NK-92 treated with Interleukin-12 subunit alpha and Interleukin-12 subunit beta, amount 100 ng/mL, for 24 hours (cell line): Measurements from ENCODE around the gene DTWD2.
"Not testable (repeated sequence)": the region's sequence is repeated elsewhere in the genome, so short reads cannot be mapped to it uniquely, and the experiment has no call there.

ENCODE experiments used
- DNase-seq: peaks from one replicate; lab custom pipeline; 2025; lab: John Stamatoyannopoulos, UW

DTWD2 gene

DNA sequence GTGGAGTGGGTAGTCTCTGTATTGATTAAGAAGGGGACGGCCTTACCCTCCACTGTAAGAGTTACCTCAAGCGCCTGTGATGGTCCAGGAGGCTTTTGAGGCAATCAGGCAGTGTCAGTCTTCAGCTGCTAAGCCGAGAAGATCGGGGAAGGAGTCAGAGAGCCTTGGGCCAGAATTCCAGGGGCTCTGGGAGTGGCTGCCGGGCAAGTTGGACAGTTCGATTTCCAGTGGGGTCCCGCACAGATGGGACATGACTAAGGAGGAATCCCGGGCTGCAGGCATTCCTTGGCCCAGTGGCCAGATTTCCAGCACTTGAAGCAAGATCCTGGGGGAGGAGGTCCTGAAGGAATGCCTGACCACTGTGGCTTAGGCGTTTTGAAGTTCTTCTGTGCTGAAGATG lies 38.0 kb downstream of the DTWD2 start:
- not testable (repeated sequence) for DNase-seq

DNA sequence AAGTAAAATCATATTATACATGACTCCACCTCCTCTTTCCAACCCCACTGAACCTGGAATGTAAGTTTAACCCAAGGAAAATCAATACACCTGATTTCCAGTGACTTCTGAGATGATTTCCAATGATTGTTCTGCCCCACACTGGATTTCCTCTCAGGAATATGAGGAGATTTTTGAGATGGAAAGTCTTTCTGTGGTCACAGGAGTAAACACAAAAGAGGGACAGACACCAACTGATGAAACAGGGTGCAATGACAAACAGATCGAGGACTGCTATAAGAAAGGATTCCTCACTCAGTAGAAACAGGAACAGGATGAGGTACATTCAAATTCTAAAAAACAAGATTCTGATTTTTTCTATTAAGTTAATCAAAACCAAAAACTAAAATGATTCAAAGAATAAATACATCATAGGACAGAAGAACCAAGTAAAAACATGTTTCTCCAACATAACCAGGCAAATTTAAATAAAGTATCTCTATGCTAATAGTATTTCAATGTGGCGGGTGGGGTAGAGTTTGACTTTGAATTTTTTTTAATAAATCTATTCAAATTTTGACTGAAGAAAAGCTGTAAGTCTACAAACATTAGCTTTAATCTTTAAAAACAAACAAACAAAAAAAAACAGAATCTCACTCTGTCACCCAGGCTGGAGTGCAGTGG lies 42.1 kb downstream of the DTWD2 start:
- no peak for DNase-seq

DNA sequence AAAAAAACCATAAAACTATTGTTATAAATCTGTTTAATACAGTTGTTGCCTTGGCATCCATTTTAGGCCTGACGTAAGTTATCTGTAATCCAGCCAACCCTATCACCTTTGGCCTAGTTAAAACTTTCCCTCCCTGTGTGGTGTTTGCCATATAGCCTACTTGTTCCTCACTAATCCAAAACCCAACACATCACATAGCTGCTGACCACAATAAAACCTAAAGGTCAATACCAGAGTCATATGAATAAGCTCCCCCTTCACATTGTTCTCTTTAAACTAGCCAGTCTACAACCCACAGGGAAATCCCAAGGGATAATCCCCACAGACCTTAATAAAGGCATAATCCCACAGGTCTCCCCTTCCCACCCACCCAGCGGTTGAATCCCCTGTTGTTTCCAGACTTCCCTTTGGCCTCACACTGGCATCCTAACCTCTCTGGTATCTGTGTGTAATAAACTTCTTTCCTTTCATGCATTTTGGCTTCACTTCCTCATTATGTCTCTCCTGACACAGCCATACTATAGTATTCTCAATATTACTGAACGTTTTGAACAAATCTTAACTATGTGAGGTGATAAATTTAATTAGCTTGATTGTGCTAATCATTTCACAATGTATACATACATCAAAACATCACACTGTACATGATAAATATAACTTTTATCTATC lies 50.8 kb downstream of the DTWD2 start:
- DNase-seq = no peak

DNA sequence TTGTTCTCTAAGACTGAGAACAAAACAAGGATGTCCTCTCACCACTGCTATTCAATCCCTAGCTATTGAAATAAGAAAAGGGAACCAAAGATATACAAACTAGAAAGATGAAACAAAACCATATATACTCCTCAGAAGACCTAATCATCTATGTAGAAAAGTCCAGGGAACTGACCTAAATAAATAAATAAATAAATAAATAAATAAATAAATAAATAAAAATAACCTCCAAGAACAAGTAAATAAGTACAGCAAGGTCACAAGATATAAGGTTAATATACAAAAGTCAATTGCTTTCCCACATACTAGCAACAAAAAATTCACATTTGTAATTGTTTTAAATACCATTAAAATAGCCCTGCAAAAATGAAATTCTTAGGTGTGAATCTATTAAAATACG lies 54.6 kb downstream of the DTWD2 start:
- no peak for DNase-seq

DNA sequence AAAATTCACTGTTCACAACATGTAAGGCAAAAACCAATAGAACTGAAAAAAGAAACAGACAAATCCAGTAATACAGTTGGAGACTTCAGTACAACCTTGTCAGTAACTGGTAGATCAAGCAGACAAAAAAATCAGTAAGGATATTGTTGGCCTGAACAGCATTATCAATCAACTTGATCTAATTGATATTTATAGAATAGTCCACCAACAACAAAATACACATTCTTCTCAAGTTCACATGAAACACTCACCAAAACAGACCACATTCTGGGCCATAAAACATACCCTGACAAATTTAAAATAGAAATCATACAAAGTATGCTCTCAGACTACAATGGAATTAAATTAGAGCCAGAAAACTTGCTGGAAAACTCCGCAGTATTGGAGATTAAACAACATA lies 56.8 kb downstream of the DTWD2 start:
- DNase-seq = no peak

DNA sequence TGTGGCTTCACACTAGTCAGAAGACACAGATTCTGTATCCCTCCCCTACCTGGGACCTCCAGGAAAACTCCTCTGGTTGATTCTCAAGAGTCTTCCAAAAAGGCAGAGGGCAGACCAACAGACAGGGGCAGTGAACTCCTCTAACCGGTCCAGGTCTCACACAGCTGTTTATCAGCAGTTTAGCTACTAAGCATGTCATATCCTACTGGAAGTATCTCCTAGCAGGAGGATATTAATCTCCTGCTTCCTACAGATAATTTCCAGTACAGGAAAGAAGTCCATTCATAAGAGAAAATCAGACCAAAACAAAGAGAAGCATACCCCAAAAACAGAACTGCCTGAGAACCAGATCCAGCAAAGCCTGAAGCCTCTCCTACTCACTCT lies 64.3 kb downstream of the DTWD2 start:
- DNase-seq = no peak

DNA sequence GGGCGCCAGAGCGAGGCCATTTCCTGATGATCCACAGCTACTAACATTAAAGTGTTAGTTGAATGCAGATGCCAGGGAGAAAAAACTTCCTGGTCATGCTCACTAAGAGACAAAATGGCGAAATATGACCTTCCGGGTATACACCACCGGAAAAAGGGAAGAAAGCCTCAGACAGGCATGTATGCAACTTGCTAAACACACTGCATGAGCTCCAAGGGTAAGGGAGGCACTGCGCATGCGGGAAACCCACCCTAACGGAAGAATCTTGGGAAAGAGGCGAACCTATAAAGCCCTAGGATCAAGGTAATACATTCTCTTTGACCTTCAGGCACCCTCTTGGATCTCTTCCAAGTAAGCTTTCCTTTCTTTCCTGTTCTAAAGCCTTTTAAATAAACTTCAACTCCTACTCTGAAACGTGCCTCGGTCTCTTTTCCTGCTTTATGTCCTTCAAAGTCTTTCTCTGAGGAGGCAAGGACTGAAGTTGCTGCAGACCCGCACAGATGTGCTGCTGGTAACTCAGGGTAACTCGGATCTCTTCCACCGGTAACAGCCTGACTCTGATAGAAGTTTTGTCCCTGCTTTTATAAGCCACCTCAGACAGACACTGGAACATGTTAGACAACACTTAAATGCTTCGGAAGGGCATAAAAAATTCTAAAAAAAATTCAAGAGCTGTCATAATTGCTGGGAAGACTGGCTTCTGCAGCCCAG lies 64.9 kb downstream of the DTWD2 start:
- no peak for DNase-seq

DNA sequence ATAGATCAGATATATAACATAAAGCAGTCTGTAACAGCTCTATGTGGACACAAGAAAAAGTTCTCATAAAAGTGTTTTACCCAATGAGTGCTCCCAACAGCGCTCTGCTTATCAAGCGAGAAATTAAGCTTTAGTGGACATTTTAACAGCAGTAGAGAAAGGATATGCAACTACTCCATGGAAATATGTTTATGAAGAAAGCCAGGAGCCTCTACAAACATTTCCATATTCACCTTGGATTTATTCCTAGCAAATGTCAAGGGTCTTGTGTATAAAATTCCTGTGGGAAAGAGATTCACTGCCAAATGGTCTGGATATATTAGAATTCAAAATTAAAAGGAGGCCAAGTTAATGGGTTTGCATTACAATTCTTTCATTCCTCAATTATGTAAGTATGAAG lies 66.5 kb downstream of the DTWD2 start:
- DNase-seq = no peak

DNA sequence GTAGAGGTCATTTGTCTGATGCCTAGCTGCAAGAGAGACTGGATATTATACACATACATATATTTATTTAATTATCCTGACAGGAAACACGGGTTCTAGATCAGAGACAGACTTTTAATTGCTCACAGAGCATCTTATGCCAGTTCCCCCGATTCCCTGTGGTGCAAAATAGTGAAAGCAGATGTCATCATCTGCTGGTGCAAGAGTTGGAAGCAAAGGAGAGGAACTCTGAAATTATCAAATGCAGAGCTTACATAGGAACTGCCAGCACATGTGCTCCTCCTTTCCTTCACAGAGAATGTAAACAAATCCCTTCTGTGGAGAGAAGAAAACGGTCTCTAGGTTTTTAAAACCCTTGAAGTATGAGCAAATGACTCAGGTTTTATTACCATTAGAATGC lies 69.3 kb downstream of the DTWD2 start:
- no peak for DNase-seq

DNA sequence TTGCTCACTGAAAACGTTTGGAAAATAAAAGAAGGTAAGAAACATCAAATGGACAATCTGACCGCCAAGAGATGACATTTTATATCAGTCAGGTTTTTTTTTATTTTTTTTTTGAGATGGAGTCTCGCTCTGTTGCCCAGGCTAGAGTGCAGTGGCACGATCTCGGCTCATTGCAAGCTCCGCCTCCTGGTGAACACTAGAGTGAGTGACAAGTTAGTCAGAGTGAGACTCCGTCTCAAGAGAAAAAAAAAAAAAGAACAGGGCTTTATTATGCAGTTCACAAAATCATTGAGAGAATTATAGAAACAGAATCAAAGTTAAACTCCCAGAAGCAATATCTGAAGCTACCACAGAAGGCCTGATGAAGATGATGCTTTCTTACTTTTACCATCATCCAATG lies 70.1 kb downstream of the DTWD2 start:
- no peak for DNase-seq

DNA sequence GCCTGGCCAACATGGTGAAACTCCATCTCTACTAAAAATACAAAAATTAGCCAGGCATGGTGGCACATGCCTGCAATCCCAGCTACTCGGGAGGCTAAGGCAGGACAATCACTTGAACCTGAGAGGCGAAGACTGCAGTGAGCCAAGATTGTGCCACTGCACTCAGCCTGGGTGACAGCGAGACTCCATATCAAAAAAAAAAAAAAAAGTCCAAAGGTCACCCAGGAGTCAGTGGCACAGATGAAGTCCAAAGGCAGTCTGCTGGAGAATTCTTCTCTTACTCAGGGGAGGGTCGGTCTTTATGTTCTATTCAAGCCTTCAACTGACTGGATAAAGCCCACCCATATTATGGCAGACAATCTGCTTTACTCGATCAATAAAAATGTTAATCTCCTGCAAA lies 80.8 kb downstream of the DTWD2 start:
- not testable (repeated sequence) for DNase-seq

DNA sequence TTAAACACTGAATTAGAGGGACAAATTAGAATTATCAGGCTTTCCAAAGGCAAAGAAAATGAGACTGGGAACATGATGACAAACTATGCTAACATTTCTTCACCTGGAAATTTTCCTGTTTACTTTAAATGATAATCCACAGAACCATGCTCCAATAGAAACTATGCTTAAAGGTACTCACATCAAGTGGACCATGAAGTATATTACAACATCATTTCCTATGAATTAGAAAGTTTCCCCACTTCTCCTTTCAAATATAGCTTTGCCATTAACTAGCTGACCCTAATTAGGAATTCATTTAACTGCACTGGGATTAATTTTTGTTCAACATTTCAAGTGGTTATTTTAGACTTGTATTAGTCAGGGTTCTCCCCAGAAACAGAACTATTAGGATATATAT lies 81.4 kb downstream of the DTWD2 start:
- no peak for DNase-seq

DNA sequence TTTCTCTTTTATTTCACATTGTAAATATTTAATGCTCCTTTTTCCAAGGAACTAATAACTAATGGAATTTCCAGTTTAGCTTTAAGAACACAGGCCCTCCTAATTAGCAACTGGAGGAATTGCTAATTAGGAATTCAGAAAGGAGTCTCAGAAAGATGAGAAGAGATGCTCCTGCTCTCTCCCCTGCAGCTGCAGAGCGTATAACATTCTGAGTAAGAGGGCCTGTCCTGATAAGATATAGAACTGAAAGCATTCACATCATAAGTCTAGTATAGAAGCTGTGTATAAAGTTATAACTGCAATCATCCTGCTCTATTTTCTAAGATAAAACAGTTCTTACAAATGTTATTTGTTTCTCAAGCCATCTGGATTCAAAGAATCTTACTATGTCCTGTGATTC lies 83.2 kb downstream of the DTWD2 start:
- no peak for DNase-seq

DNA sequence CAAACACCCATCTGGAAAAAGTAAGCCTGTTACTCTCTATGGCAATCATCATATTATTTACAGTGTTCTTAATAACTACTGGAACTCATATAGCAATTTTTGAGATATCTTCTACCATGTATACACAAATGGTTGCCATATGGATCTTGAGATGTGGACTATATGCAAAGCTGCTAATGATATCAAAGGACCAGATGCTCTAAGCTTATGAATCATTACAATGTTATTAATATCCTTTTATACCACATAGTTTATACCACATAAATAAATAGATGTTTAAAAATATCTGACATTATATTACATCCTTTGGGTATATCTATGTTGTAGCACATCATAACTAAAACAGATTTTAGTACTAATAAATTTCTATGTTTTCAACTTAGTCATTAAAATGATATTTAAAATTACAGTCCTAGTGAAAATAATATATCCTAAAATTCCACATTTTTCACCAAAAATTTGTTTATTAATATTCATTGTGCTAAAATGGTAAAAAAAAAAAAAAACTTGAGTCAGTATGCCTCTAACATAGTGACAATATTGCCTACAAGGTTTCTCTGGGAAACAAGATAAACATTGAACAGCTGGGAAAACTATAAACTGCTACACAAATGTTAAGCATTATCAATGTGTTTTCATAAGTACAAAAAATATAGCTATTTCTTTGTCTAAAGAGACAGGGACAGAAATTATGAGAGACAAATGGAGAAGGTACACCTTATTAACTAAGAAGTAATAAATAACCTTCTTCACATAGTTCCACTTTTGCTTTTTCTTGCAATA lies 85.5 kb downstream of the DTWD2 start:
- no peak for DNase-seq

DNA sequence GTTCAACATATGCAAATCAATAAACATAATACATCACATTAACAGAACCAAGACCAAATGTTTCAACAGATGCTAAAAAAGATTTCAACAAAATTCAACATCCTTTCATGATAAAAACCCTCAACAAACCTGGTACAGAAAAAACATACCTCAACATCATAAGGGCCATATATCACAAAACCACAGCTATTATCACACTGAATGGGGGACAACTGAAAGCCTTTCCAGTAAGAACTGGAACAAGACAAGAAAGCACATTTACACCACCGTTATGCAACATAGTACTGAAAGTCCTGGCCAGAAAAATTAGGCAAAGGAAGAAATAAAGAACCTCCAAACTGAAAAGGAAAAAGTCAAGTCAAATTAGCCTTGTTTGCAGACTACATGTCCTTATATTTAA lies 93.6 kb downstream of the DTWD2 start:
- DNase-seq = no peak

DNA sequence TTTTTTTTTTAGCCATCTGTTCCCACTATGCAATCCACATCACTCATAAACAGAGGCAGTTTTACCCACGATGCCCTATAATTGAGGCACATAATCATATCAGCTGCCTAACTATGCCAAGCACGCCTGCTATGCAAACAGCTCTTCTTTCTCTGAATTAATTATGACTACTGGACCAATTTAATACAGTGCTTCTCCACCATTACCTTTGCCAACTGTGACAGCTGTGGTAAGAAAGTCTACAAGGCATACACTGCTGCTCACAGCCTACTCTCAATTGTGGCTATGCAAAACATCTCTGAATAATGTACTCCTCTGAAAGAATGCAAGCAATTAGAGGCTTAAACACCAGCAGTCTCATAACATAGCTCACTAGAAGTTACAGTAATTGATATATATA lies 97.1 kb downstream of the DTWD2 start:
- DNase-seq = no peak

DNA sequence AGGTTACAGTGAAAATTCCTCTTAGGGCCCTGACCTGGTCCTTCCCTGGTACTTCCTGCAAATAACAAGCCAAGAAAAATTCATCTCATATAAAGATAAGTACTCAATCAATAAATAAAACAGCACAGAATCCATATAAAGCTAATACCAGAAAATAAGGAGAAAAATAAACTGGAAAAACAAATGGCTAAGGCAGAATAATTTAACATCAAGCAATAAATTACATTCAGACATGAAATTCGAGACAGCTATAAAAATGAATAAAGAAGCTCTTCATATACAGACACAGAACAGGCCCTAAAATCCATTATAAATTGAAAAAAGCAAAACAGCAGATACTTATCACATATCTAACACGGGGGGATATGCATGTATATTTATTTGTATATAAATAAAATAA lies 99.2 kb downstream of the DTWD2 start:
- DNase-seq = no peak

DNA sequence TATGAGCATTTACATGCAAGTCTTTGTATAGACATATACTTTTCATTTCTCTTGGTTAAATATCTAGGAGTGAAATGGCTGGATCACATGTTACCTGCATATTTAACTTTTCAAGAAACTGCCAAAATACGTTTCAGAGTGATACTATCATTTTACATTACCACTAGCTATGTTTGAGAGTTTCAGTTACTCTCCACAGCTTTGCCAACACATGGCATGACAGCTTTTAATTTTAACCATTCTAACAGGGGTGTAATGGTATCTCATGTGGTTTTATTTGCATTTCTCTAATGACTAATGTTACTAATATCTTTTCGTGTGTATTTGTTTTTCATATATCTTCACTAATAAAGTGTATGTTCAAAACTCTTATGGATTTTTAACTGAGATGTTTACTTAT lies 99.8 kb downstream of the DTWD2 start:
- DNase-seq = no peak

DNA sequence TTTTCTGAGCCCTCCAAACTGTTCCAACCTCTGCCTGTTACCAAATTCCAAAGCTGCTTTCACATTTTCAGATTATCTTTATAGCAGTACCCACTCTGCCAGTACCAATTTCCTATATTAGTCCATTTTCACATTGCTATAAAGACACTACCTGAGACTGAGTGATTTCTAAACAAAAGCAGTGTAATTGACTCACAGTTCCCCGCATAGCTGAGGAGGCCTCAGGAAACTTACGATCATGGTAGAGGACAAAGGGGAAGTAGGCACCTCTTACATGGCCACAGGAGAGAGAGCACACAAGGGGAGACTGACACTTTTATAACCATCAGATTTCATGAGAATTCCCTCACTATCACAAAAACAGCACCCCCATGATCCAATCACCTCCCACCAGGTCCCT lies 105.0 kb downstream of the DTWD2 start:
- DNase-seq = no peak

DNA sequence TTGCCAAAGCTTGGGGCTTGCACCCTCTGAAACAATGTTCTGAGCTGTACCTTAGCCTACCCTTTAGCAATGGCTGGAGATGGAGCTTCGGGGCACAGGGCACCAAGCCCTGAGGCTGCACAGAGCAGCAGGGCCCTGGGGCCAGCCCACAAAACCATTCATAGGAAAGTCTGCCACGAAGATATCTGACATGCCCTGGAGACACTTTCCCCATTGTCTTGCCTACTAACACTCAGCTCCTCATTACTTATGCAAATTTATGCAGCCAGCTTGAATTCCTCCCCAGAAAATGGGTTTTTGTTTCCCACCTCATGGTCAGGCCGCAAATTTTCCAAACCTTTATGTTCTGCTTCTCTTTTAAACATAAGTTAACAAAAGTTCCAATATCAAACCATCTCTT lies 105.7 kb downstream of the DTWD2 start:
- no peak for DNase-seq

DNA sequence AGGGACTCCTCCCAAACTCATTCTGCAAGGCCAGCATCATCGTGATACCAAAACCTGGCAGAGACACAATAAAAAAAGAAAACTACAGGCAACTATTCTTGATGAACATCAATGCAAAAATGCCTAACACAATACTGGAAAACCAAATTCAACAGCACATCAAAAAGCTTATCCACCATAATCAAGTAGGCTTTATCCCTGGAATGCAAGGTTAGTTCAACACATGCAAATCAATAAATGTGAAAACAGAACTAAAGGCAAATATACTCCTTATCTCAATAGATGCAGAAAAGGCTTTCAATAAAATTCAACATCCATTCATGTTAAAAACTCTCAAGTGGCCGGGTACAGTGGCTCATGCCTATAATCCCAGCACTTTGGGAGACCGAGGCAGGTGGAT lies 111.5 kb downstream of the DTWD2 start:
- DNase-seq = not testable (repeated sequence)

DNA sequence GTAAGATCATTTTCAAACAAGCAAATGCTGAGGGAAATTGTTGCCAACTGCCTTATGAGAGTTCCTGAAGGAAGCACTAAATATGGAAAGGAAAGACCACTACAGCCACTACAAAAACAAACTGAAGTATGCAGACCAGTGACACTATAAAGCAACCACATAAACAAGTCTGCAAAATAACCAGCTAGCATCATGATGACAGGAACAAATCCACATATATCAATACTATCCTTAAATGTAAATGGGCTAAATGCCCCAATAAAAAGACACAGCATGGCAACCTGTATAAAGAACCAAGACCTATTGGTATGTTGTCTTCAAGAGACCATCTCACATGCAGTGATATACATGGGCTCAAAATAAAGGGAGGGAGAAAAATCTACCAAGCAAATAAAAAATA lies 113.2 kb downstream of the DTWD2 start:
- no peak for DNase-seq

DNA sequence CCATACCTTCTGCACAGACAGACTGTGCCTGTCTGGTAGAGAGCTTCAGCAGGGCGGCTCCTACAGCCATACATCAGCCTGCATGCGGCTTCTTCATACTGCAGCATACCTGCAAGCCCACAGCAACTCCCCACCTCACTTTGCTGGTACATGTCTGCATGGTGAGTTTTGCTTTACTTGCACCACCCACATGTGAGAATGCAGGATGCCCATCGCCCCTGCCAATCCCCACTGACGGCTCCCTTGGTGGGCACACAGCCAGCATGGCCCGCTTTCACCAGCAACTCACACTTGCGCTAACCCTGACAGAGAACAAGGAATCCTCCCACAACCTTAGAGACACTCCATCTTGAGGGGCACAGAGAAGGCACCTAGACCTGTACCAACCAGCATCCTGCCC lies 114.9 kb downstream of the DTWD2 start:
- DNase-seq = no peak
